Esophagus squamous epithelium (tissue), 4 donors: Measurements from ENCODE around the gene ZBED6.

Source experiments
- CTCF ChIP-seq, 6 experiments: fragments of 450-650 bp in 4 of 6; fragments of 200-600 bp in 2 of 6; sonication (generic) in 2 of 6; IDR thresholded peaks; one replicate each; pipeline ENCODE4 v1.5.1; 2016 to 2019; ENCODE audit warnings: antibody characterized with exemption in 6 of 6, mild to moderate bottlenecking in 4 of 6, moderate library complexity in 4 of 6
- POLR2A ChIP-seq, 4 donors: fragments of 450-650 bp; IDR thresholded peaks; one replicate each; pipeline ENCODE4 v1.6.1; 2017; ENCODE audit warnings: antibody characterized with exemption in 4 of 4, mild to moderate bottlenecking in 4 of 4, moderate library complexity in 3 of 4

GRCh38 chr1:203772836-203773235 lies 22.6 kb upstream of the ZBED6 start:
- TF ChIP-seq CTCF (IDR thresholded peaks at IDR 0.05) (no peak), POLR2A (IDR thresholded peaks at IDR 0.05) (no peak)
